HG03457 (cell line): ENCODE results near the gene MEGF10.
"Not testable (repeated sequence)": the region's sequence is repeated elsewhere in the genome, so short reads cannot be mapped to it uniquely, and the experiment has no call there.

Experiments
- ATAC-seq: cut with Tn5 transposase; IDR thresholded peaks from one replicate; pipeline ENCODE4 v1.9.1; 2021; ENCODE audit warnings: moderate number of reproducible peaks; ENCODE audit not compliant: unreplicated experiment

Gene MEGF10

DNA sequence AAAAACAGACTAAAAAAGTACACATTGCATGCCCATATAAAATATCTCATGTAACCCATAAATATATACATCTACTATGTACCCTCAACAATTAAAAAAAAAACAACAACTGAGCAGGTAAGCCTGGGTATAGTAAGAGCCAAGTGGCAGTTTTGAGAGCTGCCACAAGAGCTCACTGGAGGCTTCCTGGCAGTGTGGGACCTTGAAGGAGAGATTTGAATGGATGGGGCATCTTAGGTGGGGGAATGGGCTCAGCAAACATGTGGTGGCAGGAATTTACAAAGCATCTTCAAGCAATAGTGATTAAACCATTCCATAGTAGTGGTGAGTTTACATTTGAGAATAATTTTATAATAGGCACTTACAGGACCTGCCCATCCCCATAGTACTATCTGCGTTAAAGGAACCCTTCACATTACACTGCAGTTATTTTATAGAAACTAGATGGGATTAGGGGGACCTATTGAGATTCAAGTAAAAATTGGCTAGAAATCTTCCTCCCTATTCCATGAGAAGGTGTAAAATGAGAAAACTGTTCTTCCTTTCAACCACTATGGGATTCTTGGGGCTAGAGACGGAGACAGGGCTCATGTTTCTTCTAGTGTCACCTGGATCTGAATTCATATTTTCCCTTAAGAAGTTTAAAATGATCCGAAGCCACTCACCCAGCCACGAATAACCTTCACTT is 6.9 kb downstream of the MEGF10 start:
- no peak for ATAC-seq

DNA sequence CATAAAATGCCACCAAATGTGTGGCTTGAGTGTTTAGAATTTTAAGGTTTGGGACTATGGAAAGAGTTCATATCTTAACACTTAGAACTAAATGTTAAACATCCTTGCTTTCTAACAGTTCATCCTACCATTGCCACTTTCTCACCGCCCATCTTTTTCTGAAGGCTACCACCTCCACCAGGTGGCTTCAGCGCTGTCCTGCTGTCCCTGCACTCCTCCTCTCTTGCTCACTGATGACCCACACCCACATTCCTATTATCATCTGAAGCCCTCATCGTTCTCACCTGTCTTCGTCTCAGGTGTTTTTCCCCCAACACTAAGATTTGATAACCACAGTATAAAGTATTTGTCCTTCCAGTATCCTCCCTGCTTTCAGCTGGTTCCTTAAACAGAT is 7.4 kb downstream of the MEGF10 start:
- ATAC-seq = no peak

DNA sequence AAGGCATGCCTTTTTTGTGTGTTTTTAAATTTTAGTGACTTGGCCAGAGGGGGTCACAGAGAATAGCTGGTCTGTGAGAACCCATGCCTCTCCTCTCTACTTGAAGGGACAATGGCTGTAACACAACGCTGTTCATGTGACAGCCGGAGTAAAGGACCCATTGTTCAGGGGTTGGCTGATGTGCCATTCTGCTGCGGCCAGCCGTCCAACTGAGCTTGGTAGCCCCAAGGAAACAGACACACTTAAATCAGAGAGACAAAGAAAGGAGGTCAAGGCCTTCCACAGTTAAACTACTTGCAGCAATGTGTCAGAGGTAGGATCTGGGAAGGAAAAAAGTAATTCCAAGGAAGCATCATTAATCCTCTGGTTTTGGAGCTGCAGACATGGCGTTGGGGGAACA is 8.1 kb downstream of the MEGF10 start:
- no peak for ATAC-seq

DNA sequence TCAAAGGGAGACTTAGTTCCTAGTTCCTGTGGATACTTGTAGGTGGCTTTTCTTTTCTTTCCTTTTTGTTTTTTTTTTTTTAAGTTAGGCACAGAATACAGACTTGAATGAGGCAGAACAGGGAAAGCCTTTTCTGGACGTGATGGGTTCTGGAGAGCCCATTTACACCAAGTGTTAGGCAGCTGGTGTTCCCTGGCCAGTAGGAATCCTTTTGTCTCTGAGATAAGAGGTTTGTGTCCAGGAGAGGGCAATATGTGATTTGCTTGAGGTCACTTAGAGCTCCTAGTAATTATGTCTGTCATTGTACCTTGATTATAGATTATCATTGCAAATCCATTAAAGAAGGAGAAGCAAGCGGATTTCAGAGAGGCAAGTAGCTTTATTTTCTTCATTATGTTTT is 9.1 kb downstream of the MEGF10 start:
- no peak for ATAC-seq

DNA sequence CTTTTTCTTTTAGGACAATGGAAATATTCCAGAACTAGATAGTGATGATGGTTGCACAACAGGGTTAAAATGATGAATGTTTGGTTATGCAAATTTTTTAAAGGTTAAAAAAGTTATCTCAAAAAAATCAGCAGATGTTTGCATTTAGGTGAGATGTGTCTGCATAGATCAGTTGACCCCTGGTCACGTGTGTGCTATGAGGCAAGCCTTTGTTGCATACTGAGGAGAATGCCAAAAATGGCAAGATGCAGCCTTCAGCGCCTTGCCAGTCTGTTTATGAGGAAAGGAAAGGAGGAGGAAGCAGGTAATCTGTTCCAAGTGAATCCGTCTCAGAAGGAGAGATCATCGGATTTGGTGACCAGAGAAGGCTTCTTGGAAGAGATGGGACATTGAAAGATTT is 11.9 kb downstream of the MEGF10 start:
- no peak for ATAC-seq

- ATAC-seq = no peak
Observed at GRCh38 chr5:127303404-127303803, 12.8 kb downstream of the MEGF10 start.

DNA sequence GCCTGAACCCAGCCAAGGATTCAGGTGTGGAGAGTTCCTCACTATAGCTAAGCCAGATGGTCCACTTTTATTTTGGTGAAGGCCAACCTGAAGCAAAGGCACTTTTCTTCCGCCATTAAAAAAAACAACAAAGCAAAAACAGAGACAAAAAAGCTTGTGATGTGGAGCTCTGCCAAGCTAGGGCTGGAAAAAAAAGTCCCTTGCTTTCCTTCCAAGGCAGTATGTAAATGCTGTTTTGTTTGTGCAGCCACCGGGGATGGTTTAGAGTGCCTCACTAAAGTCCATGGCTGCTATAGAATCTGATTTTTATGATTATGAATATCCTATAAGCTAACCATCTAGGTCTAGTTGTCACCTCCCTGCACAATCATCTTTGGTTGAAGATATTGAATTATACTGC is 14.9 kb downstream of the MEGF10 start:
- no peak for ATAC-seq

- ATAC-seq = no peak
Observed at GRCh38 chr5:127306036-127306435, 15.4 kb downstream of the MEGF10 start.

- no peak for ATAC-seq
Observed at GRCh38 chr5:127306647-127307046, 16.1 kb downstream of the MEGF10 start.

GRCh38 chr5:127307868-127308267 is 17.3 kb downstream of the MEGF10 start:
- ATAC-seq = no peak

DNA sequence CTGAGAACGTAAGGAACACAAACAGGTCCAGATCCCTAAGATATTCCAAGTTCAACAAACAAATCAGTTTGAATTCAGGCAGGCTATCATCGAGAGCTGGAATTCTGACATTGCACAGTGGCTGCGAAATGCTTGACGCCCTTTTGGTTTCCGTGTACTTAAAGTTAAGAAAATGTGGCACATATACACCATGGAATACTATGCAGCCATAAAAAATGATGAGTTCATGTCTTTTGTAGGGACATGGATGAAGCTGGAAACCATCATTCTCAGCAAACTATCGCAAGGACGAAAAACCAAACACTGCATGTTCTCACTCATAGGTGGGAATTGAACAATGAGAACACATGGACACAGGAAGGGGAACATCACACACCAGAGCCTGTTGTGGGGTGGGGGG is 17.7 kb downstream of the MEGF10 start:
- not testable (repeated sequence) for ATAC-seq

- ATAC-seq = no peak
Observed at GRCh38 chr5:127308945-127309344, 18.3 kb downstream of the MEGF10 start.

DNA sequence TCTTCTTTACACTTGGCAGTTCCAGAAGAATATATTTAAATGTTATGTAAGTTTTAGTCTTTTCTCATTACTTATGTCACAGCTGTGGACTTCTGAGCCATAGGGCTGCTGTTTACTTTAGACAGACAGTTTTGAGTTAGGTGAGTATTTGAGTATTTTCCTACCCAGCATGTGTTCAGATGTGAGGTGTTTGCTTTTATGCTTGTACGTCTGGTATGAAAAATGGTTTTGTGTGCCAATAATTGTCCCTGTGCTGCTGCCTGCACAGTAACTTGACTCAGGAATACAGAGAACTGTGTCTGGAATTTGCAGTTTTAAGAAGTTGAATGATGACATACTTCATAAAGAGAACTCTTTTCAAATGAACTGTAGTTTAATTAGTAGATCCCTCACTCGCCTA is 20.8 kb downstream of the MEGF10 start:
- no peak for ATAC-seq

DNA sequence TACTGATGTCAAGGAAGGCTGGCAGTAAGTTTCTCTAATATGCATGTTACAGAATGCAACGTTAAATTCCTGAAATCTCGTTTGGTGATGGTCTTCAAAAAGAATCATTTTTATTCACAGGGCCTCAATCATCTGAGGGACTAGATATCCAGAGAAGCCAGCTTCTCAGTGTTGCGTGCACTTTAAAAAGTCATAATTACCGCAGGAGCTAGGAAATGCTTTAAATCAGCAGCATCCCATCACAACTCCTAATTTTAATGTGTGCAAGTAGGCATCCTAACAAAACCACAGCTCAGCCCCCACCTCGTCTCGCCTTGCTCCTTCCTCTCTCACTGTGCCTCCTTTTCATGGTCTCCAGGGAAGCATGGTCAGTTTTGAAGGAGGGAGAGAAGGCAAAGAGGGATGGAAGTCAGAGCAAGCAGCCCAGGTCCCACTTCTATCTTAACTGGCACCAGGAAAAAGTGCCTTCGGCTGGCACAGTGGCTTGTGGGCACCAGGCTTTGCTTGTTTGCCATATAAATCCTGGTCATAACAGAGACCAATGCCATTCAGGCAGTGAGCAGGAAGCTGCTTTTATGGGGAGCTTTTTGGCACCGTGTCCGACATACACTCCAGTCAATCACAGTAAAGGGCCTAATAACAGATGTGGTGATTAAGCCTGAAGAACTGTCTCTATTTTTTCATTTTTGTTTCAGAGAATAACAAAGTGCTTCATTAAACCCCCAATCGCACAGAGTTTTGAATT is 21.4 kb downstream of the MEGF10 start:
- ATAC-seq = no peak

GRCh38 chr5:127313379-127313778 is 22.8 kb downstream of the MEGF10 start:
- no peak for ATAC-seq

DNA sequence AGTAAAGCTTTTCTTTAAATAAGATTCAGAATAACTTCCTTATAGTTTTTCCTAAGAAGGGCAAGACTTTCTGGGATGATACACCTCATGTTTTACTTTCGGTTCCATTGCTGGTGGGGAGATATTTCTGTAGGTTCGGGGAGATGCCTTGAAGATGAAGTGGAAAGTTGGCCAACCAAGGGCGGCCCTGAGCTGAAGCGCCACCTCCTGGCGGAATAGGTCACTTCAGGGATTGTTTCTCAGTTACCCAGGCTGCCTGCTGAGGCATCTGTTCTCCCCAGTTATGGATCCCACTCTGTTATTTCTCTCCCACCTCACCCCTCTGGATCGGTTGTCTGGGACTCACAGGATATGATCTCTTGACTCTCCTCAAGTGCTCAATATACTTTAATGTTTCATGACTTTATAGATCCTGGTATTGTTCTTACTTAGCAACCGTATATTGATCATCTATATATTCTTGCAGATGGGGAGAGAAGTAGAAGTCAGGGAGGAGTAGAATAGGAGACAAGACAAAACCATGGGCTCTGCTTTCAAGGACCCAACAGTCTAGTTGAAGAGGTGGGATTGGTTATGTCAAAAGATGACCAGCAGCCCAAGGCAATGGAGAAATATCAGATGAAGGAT is 23.4 kb downstream of the MEGF10 start:
- peak; percentile 83 for ATAC-seq

GRCh38 chr5:127316011-127316410 is 25.4 kb downstream of the MEGF10 start:
- ATAC-seq = no peak

DNA sequence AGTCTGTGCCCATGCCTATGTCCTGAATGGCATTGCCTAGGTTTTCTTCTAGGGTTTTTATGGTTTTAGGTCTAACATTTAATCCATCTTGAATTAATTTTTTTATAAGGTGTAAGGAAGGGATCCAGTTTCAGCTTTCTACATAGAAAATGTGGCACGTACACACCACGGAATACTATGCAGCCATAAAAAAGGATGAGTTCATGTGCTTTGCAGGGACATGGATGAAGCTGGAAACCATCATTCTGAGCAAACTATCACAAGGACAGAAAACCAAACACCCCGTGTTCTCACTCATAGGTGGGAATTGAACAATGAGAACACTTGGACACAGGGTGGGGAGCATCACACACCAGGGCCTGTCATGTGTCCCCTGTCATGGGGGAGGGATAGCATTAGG is 26.8 kb downstream of the MEGF10 start:
- not testable (repeated sequence) for ATAC-seq

- ATAC-seq = peak; percentile 98
Observed at GRCh38 chr5:127320032-127320965, 29.7 kb downstream of the MEGF10 start.

DNA sequence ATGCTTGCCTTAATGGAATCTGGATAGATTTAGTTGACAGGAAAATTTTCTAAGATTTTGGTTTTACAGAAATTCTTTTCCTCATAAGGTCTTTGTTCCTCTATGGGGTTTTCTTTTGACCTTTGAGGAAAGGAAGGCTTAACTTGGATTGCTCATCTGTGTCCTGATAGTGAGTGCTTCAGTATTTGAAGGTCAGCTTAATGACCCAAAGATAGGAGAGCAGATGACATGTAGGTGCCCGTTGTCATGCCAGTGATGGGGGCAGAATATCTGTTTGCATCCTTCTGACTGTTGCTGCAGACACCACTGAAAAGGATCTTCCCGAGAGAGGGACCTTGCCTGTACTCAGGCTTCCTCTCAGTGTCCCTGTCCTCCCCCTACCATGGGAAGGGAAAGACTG is 30.9 kb downstream of the MEGF10 start:
- no peak for ATAC-seq

GRCh38 chr5:127322403-127322802 is 31.8 kb downstream of the MEGF10 start:
- ATAC-seq = no peak
